Glomerular visceral epithelial cell (primary cell): ENCODE data around the gene TAF4.
"Not testable (repeated sequence)": the region's sequence is repeated elsewhere in the genome, so short reads cannot be mapped to it uniquely, and the experiment has no call there.

Experiments
- DNase-seq: peaks from one replicate; pipeline ENCODE4 v3.0.0-alpha.2; 2016; ENCODE audit errors: extremely low spot score

The TAF4 gene, protein sequence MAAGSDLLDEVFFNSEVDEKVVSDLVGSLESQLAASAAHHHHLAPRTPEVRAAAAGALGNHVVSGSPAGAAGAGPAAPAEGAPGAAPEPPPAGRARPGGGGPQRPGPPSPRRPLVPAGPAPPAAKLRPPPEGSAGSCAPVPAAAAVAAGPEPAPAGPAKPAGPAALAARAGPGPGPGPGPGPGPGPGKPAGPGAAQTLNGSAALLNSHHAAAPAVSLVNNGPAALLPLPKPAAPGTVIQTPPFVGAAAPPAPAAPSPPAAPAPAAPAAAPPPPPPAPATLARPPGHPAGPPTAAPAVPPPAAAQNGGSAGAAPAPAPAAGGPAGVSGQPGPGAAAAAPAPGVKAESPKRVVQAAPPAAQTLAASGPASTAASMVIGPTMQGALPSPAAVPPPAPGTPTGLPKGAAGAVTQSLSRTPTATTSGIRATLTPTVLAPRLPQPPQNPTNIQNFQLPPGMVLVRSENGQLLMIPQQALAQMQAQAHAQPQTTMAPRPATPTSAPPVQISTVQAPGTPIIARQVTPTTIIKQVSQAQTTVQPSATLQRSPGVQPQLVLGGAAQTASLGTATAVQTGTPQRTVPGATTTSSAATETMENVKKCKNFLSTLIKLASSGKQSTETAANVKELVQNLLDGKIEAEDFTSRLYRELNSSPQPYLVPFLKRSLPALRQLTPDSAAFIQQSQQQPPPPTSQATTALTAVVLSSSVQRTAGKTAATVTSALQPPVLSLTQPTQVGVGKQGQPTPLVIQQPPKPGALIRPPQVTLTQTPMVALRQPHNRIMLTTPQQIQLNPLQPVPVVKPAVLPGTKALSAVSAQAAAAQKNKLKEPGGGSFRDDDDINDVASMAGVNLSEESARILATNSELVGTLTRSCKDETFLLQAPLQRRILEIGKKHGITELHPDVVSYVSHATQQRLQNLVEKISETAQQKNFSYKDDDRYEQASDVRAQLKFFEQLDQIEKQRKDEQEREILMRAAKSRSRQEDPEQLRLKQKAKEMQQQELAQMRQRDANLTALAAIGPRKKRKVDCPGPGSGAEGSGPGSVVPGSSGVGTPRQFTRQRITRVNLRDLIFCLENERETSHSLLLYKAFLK

DNA sequence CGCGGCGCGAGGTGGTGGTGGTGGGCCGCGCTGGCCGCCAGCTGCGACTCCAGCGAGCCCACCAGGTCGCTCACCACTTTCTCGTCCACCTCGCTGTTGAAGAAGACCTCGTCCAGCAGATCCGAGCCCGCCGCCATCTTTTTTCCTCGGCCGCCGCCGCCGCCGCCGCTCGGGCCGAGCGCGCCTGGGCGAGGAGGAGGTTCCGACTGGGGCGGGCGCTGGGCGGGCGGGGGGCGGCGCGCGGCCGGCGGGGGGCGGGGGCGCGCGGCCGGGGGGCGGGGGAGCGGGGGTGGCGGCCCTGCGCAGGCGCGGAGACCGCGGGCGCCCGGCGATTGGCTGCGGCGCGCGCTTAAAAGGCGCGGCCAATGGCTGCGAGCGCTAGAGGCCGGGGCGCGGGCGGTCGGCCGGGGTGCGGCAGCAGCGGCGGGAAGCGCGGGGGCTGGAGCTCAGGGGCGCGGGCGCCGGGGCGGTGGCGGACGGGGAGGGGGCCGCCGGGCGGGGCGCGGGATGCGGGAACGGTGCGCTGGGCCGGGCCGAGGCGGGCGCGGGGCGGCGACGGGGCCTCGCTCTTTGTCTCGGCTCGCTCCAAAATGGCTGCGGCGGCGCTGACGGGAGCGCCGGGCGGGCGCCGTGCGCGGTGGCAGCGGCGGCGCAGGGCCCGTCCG lies at the start of gene TAF4:
TSS of gene TAF4 (minus strand) at position 208 of the 665 bp plus-strand sequence. CDS start at position 137, 71 bp downstream.
- DNase-seq = peak; percentile 90

DNA sequence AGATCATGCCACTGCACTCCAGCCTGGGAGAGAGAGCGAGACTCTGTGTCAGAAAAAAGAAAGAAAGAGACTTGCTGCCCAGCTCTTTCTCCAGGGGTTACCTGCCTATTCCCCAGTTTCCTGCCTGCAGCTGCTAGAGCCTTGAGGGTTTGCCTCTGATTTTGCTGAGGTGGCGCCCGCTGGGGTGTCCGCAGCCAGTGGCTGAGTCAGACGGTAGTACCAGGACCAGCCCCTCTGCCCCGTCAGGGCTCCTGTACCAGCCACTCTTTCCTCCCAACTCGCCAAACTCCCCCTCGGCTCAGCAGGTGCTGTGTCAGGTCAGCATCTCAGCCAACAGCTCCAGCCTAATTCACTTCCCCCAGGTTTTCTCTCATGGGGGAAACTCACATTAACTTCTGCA lies 49.2 kb upstream of the TAF4 start:
- DNase-seq = no peak

DNA sequence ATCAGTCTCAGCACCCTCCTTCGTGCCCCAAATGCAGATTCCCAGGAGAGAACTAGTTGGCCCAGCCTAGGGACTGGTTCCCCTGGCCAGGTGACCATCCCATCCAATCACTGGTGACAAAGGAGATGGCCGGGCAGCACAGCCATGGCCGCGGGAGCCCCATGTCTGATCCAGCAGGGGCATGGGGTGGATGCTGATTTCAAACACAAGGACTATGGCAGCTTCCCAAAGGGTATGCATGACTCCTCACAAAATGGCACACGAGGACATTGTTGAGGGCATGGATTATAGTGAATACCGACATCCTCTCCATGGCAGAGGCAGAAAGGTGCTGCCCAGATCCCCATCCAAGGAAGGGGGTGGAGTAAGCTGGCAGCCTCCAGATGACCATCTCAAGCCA lies 46.7 kb upstream of the TAF4 start:
- no peak for DNase-seq

DNA sequence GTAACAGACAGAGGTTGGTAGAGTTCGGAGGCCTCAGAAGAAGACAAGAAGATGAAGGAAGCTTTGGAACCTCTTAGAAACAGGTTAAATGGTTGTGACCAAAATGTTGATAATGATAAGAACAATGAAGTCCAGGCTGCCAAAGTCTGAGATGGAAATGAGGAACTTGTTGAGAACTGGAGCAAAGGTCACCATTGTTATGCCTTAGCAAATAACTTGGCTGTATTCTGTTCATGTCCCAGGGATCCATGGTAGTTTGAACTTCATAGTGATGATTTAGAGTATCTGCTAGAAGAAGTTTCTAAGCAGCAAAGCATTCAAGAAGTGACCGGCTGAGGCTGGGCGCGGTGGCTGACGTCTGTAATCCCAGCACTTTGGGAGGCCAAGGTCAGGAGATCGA lies 45.5 kb upstream of the TAF4 start:
- no peak for DNase-seq

DNA sequence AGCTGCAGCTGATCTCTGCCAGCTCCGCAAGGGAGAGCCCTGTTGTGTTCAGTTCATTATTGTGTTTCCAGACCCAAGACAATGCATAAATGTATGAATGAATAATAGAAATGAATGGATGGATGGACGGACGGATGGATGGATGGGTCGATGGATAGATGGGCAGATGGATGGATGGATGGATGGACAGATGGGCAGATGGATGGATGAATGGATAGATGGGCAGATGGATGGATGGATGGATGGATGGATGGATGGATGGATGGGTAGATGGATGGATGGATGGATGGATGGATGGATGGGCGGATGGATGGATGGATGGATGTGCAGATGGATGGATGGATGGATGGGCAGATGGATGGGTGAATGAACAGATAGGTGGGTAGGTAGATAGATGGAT lies 39.9 kb upstream of the TAF4 start:
- DNase-seq = no peak

DNA sequence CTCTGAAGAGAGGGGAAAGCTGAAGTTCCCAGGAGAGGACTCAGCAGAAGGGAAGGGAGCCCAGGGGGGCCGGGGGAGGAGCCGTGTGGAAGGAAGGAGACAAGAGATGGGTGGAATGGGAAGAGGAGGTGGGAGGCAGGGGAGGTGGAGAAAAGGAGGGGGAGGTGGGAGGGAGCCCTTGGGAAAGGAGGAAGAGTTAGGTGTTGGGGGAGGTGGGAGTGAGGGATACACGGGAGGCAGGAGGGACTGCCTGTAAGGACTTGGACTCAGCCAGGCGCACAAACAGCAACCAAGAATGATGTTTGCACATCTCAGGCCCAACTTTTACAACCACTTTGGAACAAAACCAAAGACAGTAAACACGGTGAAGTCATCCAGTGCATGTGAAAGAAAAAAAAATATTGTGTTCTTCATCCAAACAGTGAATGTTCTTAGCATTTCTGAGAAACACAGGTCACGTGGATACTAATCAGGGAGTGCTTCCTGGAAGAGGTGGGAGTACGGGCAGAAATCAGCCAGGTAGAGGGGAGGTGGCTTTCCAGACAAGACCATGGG lies 39.2 kb upstream of the TAF4 start:
- DNase-seq = no peak

DNA sequence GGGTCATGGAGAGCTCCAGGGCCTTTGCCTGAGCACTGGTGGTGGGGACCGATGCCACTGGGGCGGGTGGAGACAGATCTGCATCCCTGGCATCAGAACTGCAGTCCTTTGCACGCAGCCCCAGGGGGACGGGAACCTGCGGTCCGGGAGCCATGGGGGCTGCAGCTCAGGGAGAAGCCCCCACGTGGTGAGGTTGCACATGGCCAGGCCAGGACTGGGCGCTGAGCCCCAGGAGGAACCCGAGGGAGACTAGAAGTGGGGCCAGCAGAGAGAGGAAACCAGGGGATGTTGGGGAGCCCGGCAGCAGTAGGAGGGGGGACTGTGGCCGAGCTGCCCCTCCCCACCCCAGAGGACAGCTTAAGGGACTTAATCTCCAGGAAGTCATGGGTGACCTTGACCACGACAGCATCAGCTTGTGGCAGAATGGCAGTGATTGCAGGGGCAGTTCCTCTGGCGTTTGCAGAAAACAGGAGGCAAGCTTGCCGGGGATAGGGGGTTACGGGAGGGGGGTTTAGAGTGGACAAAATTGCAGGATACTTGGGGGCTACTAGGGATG lies 38.6 kb upstream of the TAF4 start:
- no peak for DNase-seq

DNA sequence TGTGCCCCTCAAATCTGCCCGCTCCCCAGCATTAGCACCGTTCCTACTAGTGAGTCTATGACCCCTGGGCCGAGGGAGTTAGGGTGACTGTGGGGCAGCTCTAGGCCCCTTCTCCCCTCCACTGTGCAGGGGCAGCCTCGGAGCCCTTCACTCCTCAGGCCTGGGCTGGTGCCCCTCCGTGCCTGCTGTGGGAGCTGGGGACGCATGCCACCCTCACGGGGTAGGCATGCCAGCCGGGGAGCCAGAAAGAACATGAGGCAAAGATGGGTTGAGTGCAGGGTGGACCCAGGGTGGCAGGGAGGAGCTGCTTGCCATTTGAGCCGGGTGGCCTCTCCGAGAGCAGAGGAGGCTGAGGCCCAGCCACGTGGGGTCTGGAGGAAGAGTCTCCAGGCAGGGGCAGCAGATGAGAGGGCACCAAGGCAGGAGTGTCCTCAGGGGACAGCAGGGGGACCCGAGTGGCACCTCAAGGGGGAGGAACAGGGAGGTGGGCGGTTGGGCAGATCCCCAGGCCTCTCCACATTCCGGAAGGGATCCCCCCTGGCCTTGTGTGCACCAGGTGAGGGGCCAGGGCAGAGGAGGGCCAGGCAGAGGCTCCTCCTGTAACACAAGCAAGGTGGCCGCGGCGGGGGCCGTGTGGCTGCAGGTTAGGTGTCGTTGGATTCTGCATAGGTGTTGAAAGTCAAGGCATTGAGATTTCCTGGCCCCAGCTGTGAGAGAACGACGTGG lies 38.0 kb upstream of the TAF4 start:
- no peak for DNase-seq

DNA sequence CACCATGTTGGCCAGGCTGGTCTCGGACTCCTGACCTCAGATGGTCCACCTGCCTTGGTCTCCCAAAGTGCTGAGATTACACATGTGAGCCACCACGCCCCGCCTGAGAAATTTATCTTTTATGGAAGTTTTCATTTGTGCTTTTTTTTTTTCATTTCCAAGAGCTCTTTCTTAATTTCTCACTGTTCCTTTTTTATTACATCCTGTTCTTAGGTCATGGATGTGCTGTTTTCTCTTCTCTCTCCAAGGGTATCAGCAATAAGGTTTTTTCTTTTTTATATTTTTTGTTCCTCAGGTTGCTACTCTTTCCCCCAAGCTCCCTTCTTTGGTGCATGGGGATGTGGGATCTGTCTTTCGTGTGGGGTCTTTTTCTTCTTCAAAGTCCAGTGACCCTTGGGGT lies 35.4 kb upstream of the TAF4 start:
- DNase-seq = no peak

DNA sequence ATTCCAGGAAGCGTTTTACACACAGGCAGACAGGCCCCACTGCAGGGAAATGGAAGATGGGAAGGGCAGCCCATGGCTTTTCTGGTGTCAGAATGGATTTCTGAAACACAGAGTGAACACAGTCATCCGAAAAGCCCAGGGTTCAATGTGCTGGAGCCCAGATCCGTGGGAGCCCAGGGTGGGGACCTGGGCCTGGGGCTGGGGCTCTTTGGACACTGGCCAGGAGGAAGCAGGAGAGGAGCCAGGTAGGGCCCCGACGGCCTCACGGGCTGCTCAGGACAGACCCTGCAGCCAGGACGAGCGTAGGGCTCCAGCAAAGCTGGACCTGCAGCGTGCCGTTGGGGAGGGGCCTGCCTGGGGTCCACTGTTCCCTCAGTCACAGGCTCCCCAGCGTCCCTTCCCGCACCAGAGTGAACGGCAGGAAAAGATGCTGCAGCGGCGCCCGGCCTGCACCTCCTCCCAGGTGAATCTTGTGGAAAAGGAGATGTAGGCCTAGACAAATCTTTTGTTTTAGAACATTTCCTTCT lies 32.3 kb upstream of the TAF4 start:
- DNase-seq = no peak

DNA sequence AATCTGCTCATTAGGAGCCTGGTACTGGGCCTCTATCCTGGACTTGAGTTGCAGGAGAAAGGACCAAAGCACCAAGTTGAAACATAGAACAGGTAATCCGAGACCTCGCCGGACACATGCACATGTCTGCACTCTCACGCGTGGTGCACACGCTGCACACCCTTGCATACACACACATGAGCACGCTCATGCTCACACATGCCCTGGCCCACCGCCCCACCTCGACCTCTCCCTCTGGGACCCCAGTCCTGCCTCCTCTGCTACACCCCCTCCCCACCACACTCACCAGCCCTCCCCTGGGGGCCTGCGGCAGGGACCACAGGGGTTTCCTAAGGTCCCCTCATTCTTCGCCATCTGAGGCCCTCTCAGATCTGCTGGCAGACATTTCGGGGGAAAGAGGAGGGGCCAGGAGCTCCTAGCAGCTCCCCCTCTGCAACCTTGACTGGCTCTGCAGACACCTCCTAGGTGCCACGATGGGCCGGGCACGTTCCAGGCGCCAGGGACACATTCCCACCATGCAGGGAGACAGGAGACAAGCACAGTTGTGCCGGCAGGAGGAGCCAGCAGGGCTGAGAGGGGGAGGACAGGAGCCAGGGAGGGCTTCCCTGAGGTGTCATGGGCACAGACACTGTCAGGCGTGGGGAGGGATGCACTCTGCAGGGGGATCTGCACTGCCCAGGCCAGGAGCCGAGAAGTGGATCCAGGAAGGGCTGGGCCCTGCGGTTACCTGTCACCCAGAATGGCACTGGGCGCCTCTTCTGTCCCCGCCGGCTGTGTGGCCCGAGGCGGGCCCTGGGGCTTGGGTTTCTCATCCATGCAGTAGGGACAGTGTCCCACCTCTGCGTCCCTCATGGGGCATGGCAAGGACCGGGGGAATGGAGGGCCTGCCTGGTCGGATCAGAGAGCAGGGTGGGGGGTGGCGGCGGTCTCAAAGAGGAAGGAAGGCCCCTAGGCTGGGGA lies 31.0 kb upstream of the TAF4 start:
- no peak for DNase-seq

DNA sequence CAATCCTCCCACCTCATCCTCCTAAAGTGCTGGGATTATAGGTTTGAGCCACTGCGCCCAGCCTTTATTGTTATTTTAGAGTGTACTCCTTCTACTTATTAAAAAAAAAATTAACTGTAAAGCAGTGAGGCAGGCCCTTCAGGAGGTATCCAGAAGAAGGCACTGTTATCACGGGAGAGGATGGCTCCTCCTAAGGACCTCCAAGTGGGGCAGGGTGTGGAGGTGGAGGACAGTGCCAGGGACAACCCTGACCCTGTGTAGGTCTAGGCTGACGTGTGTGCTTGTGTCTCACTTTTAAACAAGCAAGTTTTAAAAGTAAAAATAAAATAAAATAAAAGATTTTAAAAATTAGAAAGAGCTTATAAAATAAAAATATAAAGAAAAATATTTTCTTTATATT lies 23.7 kb upstream of the TAF4 start:
- no peak for DNase-seq

DNA sequence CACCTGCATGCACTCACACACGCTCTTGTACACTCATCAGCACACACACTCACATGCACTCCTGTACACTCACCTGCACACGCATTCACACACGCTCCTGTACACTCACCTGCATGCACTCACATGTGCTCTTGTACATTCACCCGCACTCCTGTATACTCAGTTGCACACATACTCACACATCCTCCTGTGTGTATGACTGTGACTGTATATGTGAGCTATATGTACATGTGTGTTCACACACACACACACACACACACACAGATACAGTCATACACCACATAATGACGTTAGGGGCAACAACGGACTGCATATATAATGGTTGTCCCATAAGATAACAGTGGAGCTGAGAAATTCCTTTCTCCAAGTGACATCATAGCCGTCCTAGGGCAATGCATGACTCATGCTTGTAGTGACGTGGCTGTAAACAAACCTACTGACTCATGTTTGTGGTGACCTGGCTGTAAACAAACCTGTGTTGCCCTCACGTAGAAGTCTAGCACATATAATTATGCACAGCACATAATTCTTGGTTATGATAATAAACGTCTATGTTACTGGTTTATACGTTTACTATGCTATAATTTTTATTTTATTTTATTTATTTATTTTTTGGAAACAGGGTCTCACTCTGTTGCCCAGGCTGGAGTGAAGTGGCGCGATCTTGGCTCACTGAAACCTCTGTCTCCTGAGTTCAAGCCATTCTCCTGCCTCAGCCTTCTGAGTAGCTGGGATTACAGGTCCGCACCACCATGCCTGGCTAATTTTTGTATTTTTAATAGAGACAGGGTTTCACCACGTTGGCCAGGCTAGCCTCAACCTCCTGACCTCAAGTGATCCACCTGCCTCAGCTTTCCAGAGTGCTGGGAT lies 22.8 kb upstream of the TAF4 start:
- peak; percentile 35 for DNase-seq

DNA sequence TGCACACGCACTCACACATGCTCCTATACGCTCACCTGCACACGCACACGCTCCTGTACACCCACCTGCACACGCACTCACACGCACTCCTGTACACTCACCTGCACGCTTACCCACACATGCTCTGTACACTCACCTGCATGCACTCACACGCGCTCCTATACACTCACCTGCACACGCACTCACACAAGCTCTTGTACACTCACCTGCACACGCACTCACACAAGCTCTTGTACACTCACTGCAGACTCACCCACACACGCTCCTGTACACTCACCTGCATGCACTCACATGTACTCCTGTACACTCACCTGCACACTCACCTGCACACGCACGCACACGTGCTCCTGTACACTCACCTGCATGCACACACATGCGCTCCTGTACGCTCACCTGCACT lies 22.0 kb upstream of the TAF4 start:
- no peak for DNase-seq

DNA sequence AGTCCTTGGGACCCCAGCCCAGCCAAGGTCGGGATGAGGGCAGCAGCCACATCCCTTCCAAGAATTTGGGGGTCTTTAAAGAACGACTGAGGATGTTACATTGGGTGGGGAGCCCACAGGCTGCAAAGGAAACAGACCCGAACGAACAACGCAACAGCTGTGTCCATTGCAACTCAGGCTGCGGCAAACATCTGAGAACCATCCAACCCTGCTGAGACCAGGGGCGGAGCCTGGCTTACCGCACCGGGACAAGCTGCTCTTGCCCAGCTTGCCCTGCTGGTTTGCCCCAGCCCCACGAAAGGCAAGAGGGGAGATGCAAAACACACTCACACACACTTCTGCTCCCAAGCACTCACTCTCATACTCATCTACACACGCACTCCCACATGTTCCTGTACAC lies 21.5 kb upstream of the TAF4 start:
- DNase-seq = no peak

DNA sequence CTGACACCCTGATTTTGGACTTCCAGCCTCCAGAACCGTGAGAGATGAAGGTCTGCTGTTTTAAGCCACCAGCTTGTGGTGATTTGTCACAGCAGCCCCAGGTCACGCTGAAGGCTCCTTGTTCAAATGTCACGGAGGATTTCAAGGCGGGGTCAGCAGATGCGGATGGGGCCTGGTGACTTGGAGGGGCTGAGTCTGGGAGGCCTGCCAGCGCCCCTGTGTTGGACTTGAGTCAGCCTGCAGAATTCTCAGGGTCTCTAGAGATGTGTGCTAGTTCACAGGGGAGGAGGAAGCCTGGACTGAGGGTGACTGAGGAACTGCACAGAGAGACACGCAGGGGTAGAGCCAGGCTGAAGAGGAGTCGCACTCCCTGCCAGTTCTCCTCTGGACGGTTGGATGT lies 19.5 kb upstream of the TAF4 start:
- no peak for DNase-seq

DNA sequence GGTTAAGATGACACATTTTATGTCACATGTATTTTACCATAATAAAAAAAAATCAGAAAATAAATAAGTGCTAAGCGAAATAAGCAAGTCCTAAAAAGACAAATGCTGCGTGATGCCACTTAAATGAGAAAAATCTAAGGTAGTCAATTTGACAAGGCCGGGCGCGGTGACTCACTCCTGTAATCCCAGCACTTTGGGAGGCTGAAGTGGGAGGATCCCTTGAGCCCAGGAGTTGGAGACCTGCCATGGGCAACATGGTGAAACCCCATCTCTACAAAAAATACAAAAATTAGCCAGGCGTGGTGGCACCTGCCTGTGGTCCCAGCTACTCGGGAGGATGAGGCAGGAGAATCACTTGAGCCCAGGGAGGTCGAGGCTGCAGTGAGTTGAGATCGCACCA lies 18.5 kb upstream of the TAF4 start:
- DNase-seq = not testable (repeated sequence)

DNA sequence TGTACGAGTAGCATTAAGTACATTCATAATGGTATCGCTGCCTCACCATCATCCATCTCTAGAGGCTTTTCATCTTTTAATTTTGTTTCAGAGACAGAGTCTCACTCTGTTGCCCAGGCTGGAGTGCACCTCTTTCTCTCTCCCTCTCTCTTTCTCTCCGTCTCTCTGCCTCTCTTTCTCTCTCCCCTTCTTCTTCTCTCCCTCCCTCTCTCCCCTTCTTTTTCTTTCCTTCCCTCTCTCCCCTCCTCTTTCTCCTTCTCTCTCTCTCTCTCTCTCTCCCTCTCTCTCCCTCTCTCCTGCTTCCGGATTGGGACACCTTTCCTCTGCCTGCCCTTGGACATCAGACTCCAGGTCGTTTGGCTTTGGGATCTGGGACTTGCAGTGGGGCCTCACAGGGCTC lies 17.6 kb upstream of the TAF4 start:
- DNase-seq = no peak
